ENCODE measurements around the gene GM2A.

GM2A gene

DNA sequence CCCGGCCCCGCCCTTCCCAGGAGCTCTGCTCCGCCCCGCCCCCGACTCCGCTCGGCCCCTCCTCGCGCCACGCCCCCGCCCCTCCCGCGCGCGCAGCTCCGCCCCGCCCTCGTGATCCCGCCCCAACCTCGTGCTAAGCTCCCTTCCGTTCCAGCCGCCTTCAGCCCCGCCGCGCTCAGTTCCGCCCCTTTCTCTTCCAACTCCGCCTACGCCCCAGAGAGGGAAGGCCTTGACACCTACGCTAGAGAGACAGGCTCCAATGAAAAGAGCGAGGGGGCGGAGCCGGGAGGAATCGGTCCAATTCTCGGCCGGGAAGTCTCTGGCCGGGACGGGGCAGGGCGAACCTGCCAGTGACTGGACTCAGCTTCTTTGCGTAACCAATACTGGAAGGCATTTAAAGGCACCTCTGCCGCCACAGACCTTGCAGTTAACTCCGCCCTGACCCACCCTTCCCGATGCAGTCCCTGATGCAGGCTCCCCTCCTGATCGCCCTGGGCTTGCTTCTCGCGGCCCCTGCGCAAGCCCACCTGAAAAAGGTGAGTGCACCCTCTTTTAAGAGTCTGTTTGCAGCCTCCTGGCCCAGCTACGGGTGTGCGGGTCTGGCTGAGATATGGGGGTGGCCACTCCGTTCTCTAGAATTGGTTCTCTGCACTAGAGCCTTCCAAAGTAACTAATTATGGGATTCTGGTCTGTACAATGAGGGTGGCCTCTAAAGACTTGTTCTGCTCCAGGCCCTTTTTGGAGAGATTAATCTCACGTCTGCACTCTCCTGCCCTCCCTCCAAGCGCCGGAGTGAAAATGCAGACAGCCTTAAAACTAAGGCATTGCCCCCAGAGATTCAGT is at the start of gene GM2A:
TSS of gene GM2A (plus strand) at position 424 of the 843 bp plus-strand sequence. CDS start at position 456, 32 bp downstream.
- H3K4me3 ChIP-seq (ENCODE audit: low read length): peak within 1 kb of the TSS; percentile 87
- TF ChIP-seq, protein P1, sequence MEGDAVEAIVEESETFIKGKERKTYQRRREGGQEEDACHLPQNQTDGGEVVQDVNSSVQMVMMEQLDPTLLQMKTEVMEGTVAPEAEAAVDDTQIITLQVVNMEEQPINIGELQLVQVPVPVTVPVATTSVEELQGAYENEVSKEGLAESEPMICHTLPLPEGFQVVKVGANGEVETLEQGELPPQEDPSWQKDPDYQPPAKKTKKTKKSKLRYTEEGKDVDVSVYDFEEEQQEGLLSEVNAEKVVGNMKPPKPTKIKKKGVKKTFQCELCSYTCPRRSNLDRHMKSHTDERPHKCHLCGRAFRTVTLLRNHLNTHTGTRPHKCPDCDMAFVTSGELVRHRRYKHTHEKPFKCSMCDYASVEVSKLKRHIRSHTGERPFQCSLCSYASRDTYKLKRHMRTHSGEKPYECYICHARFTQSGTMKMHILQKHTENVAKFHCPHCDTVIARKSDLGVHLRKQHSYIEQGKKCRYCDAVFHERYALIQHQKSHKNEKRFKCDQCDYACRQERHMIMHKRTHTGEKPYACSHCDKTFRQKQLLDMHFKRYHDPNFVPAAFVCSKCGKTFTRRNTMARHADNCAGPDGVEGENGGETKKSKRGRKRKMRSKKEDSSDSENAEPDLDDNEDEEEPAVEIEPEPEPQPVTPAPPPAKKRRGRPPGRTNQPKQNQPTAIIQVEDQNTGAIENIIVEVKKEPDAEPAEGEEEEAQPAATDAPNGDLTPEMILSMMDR (conservative IDR thresholded peaks at IDR 0.05; ENCODE audit: low read length): no peak
- DNase-seq (ENCODE audit: low read depth): peak; percentile 99

DNA sequence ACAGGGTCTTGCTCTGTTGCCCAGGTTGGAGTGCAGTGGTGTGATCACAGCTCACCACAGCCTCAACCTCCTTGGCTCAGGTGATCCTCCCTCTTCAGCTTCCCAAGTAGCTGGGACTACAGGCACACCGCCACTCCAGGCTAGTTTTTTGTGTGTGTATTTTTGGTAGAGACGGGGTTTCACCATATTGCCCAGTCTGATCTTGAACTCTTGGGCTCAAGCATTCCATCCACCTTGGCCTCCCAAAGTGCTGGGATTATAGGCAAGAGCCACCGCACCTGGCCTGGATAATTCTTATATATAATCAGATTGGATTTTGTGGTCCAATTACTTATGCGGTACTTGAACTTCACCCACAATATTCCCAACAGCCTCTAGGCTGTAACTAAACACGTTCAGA is 48.9 kb upstream of the GM2A start:
- TF ChIP-seq, protein P1 (conservative IDR thresholded peaks at IDR 0.05; ENCODE audit: low read length): no peak
- no peak for DNase-seq (ENCODE audit: low read depth)

DNA sequence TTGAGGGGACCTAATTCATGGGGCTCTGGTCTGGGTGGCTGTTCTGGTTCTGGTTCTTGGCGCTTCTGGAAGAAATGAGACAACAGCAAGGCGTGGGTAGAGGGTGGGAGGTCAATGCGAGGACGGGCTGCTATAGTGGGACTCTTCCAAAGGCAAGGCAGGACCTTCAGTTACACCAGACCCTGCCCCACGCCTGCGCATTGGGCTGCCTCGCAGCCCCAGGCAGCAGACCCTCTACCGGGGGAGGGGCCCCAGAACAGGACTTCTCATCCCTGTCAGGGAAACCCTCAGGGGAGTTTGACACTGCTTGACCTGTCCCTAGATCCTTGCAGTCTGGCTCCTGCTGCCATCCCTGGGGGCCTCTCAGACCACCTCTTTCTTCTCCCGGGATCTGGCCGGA is 47.6 kb upstream of the GM2A start:
- no peak overlapping the region for H3K4me3 ChIP-seq (ENCODE audit: low read length)
- TF ChIP-seq, protein P1 (conservative IDR thresholded peaks at IDR 0.05; ENCODE audit: low read length): no peak
- DNase-seq (ENCODE audit: low read depth): no peak

More for the DNA sequence above, 48.9 kb upstream of the GM2A start:
- no peak overlapping the region for H3K4me3 ChIP-seq (ENCODE audit: low read length)

DNA sequence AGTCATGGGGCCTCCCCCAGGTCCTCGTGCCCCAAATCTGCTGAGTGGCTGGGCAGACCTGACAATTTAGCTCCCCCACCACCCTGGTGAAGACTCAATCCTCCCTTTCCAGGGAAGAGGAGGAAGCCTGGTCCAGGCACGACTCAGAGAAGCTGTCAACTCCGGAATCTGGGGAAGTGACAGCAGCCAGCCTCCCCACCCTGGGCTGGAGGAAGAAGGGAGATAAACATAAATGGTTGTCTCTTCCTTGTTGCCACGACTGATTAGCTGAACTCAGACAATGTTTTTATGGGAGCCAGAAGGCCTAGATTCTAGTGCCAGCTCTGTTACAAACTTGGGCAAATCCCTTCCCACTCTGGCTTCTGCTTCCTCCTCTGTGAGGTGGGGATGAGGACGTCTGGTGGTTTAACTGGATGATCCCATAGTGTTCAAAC is 44.5 kb upstream of the GM2A start:
- TF ChIP-seq, protein P1 (conservative IDR thresholded peaks at IDR 0.05; ENCODE audit: low read length): no peak
- H3K4me3 ChIP-seq (ENCODE audit: low read length): no peak overlapping the region
- DNase-seq (ENCODE audit: low read depth): no peak

DNA sequence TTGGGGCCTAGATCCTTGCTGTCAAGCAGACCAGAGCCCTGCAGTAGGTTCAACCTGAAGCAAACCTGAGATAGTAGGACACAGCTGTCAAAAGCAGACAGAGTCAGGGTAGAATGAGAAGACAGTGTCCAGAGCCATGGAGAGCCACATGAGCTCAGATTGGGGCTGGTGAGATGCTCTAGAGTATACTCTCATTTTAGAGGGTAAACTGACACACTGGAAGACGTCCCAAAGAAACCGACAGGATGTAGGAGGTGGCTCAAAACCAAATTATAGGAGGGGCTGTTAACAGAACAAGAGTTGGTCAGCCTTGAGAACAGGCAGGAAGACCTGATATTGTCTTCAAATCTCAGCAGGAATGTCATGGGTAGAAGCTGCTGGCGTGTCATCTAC is 40.6 kb upstream of the GM2A start:
- no peak overlapping the region for H3K4me3 ChIP-seq (ENCODE audit: low read length)
- no peak for DNase-seq (ENCODE audit: low read depth)
- TF ChIP-seq, protein P1 (conservative IDR thresholded peaks at IDR 0.05; ENCODE audit: low read length): no peak

DNA sequence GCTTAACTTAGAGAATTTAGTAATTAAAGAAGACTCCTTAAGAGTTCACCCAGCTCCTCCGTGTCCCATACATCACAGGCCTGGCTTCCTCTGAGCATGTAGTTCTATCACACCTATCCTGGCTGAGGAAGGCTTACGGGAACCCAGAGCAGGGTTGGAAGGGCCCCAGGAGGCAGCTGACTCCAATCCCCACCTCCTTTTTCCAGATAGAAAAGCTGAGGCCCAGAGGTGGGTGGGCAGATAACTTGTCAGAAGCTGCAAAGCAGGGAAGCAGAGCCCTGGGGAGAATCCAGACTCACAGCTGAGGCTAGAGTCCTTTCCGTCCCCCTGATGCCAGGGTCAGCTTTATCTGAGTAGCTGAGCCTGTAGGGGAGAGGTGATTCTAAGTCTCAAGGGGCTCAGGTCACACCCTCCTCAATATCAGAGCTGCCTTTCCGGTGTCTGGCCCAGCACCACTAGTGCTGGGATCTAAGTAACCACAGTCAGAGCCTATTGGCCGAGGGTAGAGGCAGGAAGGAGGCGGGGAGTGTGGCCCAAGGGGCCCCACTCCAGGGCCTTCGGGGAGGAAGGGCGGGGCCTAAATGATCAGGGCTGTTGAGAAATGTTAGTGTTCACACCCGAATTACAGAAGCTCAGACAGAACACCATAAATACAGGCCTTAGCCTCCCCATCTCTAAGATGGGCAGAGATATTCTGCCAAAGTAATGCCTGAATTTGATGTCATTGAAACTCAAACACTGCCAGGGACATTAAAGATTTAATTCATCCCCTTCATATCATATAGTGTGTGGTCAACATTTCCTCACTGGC is 39.0 kb upstream of the GM2A start:
- H3K4me3 ChIP-seq (ENCODE audit: low read length): no peak overlapping the region
- peak; percentile 23 for DNase-seq (ENCODE audit: low read depth)
- TF ChIP-seq, protein P1 (conservative IDR thresholded peaks at IDR 0.05; ENCODE audit: low read length): no peak

All from AG10803 (cell line).